ENCODE measurements around the gene ALOX15. TPM values are rescaled to one million over a fixed set of nuclear protein-coding genes. Genes with fewer than 3 reads are reported as not detected.
"Not testable (repeated sequence)": the region's sequence is repeated elsewhere in the genome, so short reads cannot be mapped to it uniquely, and the experiment has no call there.

The ALOX15 gene, protein sequence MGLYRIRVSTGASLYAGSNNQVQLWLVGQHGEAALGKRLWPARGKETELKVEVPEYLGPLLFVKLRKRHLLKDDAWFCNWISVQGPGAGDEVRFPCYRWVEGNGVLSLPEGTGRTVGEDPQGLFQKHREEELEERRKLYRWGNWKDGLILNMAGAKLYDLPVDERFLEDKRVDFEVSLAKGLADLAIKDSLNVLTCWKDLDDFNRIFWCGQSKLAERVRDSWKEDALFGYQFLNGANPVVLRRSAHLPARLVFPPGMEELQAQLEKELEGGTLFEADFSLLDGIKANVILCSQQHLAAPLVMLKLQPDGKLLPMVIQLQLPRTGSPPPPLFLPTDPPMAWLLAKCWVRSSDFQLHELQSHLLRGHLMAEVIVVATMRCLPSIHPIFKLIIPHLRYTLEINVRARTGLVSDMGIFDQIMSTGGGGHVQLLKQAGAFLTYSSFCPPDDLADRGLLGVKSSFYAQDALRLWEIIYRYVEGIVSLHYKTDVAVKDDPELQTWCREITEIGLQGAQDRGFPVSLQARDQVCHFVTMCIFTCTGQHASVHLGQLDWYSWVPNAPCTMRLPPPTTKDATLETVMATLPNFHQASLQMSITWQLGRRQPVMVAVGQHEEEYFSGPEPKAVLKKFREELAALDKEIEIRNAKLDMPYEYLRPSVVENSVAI
- total RNA-seq = 1 to 10 TPM in 1 of 3 donors, under 1 TPM in 2; 0.10 to 1.7 (median 0.23) TPM
- long read RNA-seq, donor 1, partial matches to known transcripts = 0 of 1 reads
- long read RNA-seq, donor 1, other reads (novel, unspliced or antisense) = 0 of 1 reads
- long read RNA-seq, donor 2 = 0 reads

DNA sequence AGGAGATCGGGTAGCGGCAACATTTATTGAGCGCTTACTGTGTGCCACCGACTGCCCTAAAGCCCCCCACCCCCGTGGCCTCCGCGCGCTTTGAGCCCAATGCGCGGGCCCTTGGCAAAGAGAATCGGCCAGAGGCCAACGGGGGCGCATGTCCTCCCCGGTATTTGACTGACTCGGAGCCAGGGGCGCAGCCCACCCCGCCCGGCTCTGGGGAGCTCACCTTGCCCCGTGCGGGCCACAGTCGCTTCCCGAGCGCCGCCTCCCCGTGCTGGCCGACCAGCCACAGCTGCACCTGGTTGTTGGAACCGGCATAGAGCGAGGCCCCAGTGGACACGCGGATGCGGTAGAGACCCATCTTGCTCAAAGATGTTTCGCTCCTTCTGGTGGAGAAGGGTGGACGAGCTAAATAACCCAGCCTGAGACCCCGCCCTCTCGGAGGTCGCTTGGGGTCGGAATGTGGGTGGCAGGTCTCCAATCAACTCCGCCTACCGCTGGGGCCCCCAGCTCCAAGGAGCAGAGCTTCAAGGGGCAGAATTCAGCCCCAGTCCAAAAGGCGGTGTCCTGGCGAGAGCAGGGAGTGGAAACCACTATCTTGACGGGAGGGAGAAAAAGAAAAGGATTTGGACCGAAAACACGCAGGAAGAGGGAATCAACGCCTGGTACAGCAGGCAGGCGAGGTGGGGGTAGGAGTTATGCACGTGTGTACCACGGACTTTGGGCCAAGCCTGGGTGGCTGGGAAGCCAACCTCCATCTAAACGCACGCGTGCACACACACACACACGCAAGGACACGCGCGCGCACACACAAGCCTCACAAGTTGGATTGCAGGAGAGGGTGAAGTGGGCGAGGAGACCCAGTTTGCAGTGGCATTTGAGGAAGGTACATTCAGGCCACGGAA lies at the start of gene ALOX15:
Gene ALOX15, minus strand, starts transcription at position 382 of the 899 bp plus-strand sequence. Its CDS starts 27 bp downstream, at position 355.
- intact Hi-C loops (cut with DNase I, micrococcal nuclease) = no loop called here
- DNase-seq (no peak), ATAC-seq (no peak)
- H3K4me1 ChIP-seq (ENCODE audit: low read depth) = peaks cover 6% of the 10 kb centered on the region
- TF ChIP-seq, protein P1, sequence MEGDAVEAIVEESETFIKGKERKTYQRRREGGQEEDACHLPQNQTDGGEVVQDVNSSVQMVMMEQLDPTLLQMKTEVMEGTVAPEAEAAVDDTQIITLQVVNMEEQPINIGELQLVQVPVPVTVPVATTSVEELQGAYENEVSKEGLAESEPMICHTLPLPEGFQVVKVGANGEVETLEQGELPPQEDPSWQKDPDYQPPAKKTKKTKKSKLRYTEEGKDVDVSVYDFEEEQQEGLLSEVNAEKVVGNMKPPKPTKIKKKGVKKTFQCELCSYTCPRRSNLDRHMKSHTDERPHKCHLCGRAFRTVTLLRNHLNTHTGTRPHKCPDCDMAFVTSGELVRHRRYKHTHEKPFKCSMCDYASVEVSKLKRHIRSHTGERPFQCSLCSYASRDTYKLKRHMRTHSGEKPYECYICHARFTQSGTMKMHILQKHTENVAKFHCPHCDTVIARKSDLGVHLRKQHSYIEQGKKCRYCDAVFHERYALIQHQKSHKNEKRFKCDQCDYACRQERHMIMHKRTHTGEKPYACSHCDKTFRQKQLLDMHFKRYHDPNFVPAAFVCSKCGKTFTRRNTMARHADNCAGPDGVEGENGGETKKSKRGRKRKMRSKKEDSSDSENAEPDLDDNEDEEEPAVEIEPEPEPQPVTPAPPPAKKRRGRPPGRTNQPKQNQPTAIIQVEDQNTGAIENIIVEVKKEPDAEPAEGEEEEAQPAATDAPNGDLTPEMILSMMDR (IDR thresholded peaks at IDR 0.05) = no peak
- no peak within 1 kb of the TSS for H3K4me3 ChIP-seq
- no peaks in the 10 kb centered on the region for H3K36me3 ChIP-seq (ENCODE audit: low read depth)
- no peaks in the 10 kb centered on the region for H3K9me3 ChIP-seq

DNA sequence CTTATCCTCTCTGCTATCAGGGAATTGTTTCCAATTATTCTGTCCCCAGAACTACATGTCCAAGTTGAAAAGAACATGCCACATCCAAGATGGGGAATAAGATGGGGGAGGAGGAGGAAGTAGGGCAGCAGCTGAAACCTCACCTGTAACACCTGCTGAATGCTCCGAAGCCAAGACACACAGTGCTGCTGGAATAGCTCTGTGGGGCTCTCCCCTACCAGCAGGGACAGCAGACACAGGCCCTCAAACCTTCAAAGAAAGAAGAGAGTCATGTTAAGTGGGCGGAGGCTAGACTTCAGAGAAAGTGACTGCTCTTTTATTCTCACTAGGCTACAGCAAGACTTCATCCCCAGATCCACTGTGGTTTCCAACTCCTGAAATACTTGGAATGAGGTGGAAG lies 49.3 kb upstream of the ALOX15 start:
- no peak for DNase-seq
- TF ChIP-seq, protein P1 (IDR thresholded peaks at IDR 0.05) = no peak
- Histone ChIP-seq H3K36me3 (ENCODE audit: low read depth) (no peaks in the 10 kb centered on the region), H3K4me3 (no peak overlapping the region), H3K9me3 (no peaks in the 10 kb centered on the region), H3K4me1 (ENCODE audit: low read depth) (no peaks in the 10 kb centered on the region)
- intact Hi-C loops (cut with DNase I, micrococcal nuclease) = no loop called here
- ATAC-seq = peak; percentile 74

DNA sequence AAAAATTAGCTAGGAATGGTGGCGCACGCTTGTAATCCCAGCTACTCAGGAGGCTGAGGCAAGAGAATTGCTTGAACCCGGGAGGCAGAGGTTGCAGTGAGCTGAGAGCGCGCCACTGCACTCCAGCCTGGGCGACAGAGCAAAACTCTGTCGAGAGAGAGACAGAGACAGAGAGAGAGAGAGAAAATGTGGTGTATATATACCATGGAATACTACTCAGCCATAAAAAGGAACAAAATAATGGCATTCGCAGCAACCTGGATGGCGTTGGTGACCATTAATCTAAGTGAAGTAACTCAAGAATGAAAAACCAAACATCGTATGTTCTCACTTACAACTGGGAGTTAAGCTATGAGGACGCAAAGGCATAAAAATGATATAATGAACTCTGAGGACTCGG lies 48.4 kb upstream of the ALOX15 start:
- intact Hi-C loops (cut with DNase I, micrococcal nuclease); H3K9me3 ChIP-seq; H3K36me3 ChIP-seq (ENCODE audit: low read depth); H3K4me3 ChIP-seq; H3K4me1 ChIP-seq (ENCODE audit: low read depth); ATAC-seq; DNase-seq: not testable (repeated sequence)

DNA sequence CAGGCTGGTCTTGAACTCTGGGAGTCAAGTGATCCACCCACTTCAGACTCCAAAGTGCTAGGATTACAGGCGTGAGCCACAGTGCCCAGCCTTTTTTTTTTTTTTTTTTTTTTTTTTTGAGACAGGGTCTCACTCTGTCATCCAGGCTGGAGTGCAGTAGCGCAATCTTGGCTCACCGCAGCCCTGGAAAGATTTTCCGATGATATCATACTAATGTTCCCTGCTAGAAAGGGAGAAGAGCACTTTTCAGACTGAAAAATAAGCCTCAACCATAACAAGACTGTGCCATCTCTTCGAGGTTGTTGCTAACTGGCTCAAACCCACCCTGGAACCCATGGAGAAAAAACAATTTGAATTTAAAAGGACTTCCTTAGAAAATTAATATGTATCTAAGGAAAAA lies 42.3 kb upstream of the ALOX15 start:
- ATAC-seq; intact Hi-C loops (cut with DNase I, micrococcal nuclease): not testable (repeated sequence)

DNA sequence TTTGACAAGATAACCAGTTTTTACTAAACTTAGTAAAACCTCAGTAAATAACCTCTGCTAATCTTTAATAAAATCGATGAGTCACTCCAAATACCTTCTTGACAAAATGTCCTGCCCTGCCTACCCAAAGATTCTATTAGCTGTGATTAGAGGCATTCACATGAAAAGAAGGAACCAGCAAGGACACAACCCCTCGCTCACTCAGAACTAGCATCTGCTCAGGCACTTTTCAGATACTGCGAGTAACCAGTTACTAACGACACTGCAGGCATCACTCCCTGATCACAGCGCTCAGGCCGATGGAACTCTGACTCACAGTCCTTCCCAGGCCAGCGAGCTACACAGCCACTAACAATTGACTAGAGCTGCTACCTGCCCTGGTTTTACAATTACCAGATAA lies 38.2 kb upstream of the ALOX15 start:
- intact Hi-C loops (cut with DNase I, micrococcal nuclease) = no loop called here
- no peaks in the 10 kb centered on the region for H3K4me1 ChIP-seq (ENCODE audit: low read depth)
- H3K4me3 ChIP-seq = no peak overlapping the region
- no peaks in the 10 kb centered on the region for H3K36me3 ChIP-seq (ENCODE audit: low read depth)
- ATAC-seq (peak; percentile 28), DNase-seq (no peak)
- TF ChIP-seq, protein P1 (IDR thresholded peaks at IDR 0.05) = no peak
- no peaks in the 10 kb centered on the region for H3K9me3 ChIP-seq

More for the DNA sequence above, 42.3 kb upstream of the ALOX15 start:
- not testable (repeated sequence) for H3K9me3 ChIP-seq; H3K4me3 ChIP-seq; DNase-seq; H3K36me3 ChIP-seq (ENCODE audit: low read depth); H3K4me1 ChIP-seq (ENCODE audit: low read depth)

DNA sequence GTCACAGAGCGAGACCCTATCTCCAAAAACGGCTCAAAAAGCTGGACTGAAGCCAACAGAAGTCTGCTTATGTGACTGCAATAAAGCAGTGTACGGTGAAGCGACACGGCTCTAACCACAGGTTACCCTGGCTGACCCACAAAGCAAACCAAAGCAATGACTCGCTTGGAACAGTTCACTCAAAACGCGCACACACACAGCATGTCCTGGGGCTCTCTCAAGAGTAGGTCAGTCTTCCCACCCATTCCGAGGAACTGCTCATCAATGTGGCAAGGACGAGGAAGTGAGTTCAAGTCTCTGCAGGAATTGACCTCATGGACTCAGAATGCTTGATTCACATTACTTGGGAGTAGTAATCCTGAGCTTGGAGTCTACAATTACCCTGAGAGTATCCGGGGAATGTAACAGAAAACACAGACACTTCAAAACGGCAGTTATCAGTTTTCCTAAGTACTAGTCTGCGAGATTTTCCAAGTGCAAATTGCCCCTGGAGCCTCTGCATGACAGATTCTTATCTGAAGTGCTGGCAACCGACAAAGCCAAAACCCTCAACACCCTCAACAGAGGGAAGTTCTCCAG lies 37.1 kb upstream of the ALOX15 start:
- Histone ChIP-seq H3K36me3 (ENCODE audit: low read depth) (no peaks in the 10 kb centered on the region), H3K9me3 (no peaks in the 10 kb centered on the region), H3K4me3 (no peak overlapping the region), H3K4me1 (ENCODE audit: low read depth) (no peaks in the 10 kb centered on the region)
- TF ChIP-seq, protein P1 (IDR thresholded peaks at IDR 0.05) = no peak
- intact Hi-C loops (cut with DNase I, micrococcal nuclease) = no loop called here
- ATAC-seq (peak; percentile 15), DNase-seq (no peak)

All from mucosa of descending colon (tissue), 3 donors.